Measurements from ENCODE around the gene PUSL1. TPM values are rescaled to one million over a fixed set of nuclear protein-coding genes. Genes with fewer than 3 reads are reported as not detected.

The PUSL1 gene
- total RNA-seq, 1 donor from 2014 or later = 21.5 TPM

- peaks cover 4% of the 10 kb centered on the region for H3K4me1 Mint-ChIP-seq (ENCODE audit: unreplicated experiment)
- H3K4me3 Mint-ChIP-seq (ENCODE audit: unreplicated experiment) = no peak overlapping the region
- H3K27me3 Mint-ChIP-seq (ENCODE audit: unreplicated experiment) = no peaks in the 10 kb centered on the region
- DNase-seq (ENCODE audit: extremely low spot score, unreplicated experiment) = no peak
- TF ChIP-seq, protein P1, sequence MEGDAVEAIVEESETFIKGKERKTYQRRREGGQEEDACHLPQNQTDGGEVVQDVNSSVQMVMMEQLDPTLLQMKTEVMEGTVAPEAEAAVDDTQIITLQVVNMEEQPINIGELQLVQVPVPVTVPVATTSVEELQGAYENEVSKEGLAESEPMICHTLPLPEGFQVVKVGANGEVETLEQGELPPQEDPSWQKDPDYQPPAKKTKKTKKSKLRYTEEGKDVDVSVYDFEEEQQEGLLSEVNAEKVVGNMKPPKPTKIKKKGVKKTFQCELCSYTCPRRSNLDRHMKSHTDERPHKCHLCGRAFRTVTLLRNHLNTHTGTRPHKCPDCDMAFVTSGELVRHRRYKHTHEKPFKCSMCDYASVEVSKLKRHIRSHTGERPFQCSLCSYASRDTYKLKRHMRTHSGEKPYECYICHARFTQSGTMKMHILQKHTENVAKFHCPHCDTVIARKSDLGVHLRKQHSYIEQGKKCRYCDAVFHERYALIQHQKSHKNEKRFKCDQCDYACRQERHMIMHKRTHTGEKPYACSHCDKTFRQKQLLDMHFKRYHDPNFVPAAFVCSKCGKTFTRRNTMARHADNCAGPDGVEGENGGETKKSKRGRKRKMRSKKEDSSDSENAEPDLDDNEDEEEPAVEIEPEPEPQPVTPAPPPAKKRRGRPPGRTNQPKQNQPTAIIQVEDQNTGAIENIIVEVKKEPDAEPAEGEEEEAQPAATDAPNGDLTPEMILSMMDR (IDR thresholded peaks at IDR 0.05) = no peak
- no peak overlapping the region for H3K27ac Mint-ChIP-seq (ENCODE audit: unreplicated experiment)
- H3K36me3 Mint-ChIP-seq (ENCODE audit: unreplicated experiment) = no peaks in the 10 kb centered on the region
- H3K9me3 Mint-ChIP-seq (ENCODE audit: unreplicated experiment) = no peaks in the 10 kb centered on the region
Observed at GRCh38 chr1:1295154-1295923, 13.1 kb upstream of the PUSL1 start.

DNA sequence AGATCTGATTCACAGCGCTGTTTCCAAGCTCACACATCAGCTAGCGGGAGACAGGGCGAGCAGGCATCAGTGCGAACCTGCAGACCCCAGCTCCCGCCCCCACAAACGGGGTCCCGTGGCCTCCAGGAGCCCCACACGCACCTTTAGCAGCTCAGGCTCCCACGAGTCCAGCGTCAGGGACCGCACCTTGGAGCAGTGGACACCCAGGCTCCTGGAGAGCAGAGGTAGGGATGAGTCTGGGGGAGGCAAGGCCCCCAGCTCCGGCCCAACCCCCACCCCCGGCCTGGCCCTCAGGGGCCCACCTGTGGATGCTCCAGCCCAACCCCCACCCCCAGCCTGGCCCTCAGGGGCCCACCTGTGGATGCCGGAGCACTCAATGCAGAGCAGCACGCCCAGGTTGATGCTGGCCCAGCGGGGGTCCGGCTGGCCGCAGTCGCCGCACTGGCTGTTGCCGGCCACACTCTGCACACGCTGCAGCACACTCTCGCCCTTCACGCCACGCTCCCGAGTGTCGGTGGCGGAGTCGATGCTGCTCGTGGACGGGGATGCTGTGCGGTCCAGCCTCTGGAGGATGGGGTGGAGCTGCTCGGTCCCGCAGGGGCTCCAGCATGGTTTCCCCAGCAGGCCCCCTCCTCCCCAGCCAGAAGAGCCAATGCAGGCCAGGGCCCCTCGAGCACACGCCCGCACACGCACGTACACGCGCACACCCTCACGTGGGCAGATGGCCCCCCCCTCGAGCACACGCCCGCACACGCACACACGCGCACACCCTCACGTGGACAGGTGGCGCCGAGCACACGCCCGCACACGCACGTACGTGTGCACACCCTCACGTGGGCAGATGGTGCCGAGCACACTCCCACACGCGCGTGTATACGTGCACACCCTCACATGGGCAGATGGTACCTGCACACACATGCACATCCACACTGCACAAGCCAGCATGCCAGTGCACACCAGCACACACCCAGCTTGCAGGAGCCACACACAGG, 12.0 kb upstream of the PUSL1 start:
- TF ChIP-seq, protein P1 (IDR thresholded peaks at IDR 0.05) = no peak
- H3K27ac Mint-ChIP-seq (ENCODE audit: unreplicated experiment) = no peak overlapping the region
- no peaks in the 10 kb centered on the region for H3K27me3 Mint-ChIP-seq (ENCODE audit: unreplicated experiment)
- H3K36me3 Mint-ChIP-seq (ENCODE audit: unreplicated experiment) = no peaks in the 10 kb centered on the region
- H3K9me3 Mint-ChIP-seq (ENCODE audit: unreplicated experiment) = no peaks in the 10 kb centered on the region
- DNase-seq (ENCODE audit: extremely low spot score, unreplicated experiment) = no peak
- no peak overlapping the region for H3K4me3 Mint-ChIP-seq (ENCODE audit: unreplicated experiment)
- H3K4me1 Mint-ChIP-seq (ENCODE audit: unreplicated experiment) = peaks cover 3% of the 10 kb centered on the region

DNA sequence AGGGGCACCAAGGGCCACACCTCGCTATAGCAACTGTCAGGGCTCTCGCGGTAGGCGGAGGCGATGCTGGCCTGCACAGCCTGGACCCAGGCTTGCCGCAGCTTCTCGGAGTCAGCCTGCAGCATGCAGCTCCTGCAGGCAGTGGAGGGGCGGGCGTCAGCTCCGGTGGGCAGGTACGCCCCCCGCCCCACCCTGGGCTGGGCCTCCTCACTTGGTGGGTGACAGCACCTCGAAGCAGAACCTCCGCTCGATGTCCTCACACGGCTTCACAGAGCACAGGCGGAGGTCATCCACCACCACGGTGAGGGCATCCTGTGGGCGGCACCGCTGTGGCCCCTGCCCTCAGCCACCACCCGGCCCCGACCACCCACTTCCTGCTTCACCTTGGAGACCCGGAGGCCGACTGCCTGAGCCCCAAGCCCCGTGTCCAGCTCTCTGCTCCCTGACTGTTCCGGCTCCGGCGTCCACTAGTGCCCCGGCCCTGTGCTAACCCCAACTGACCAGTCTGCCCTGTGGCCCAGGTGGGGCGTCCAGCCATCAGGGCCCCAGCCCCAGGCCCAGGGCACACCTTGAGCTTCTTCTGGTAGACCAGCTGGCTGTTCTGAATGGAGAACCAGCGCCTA, 10.5 kb upstream of the PUSL1 start:
- H3K9me3 Mint-ChIP-seq (ENCODE audit: unreplicated experiment) = no peaks in the 10 kb centered on the region
- no peaks in the 10 kb centered on the region for H3K27me3 Mint-ChIP-seq (ENCODE audit: unreplicated experiment)
- H3K27ac Mint-ChIP-seq (ENCODE audit: unreplicated experiment) = no peak overlapping the region
- H3K4me1 Mint-ChIP-seq (ENCODE audit: unreplicated experiment) = no peaks in the 10 kb centered on the region
- DNase-seq (ENCODE audit: extremely low spot score, unreplicated experiment) = no peak
- no peaks in the 10 kb centered on the region for H3K36me3 Mint-ChIP-seq (ENCODE audit: unreplicated experiment)
- TF ChIP-seq, protein P1 (IDR thresholded peaks at IDR 0.05) = no peak
- H3K4me3 Mint-ChIP-seq (ENCODE audit: unreplicated experiment) = no peak overlapping the region

DNA sequence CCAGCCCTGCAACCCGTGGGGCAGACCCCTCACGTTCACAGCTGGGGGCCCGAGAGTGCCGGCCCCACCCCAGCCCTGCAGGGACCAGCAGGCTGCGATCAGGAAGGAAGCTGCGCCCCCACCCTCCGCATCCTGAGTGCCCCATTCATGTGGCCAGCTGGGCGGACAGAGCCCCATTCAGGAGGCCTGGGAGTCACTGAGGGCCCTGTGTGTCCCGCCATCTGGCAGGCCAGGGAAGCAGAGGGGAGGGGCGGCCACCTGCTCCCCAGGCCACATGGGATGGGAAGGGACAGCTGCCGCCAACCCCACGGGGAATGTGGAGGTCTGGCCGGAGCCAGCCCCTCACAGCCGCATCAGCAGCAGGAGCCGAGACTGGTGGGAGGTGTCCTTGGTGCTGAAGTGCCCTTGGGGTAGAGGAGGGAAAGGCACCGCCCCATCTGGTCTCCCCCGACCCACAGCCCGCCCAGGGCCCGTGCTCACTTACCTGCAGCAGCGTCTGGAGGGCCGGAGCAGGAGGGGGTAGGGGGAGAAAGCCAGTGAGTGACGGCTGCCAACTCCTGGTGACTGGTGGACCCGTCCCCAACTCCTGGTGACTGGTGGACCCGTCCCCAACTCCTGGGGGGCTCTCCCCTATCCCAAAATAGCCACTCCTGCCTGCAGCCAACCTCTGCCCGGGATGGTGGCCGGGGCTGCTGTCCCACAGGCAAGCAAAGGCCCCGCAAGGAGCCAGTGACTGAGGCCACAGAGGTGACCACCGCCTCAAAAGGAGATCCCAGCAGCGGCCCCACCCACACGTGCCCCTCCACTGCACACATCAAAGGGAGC, 9.3 kb upstream of the PUSL1 start:
- H3K27ac Mint-ChIP-seq (ENCODE audit: unreplicated experiment) = no peak overlapping the region
- no peaks in the 10 kb centered on the region for H3K9me3 Mint-ChIP-seq (ENCODE audit: unreplicated experiment)
- no peaks in the 10 kb centered on the region for H3K27me3 Mint-ChIP-seq (ENCODE audit: unreplicated experiment)
- no peaks in the 10 kb centered on the region for H3K36me3 Mint-ChIP-seq (ENCODE audit: unreplicated experiment)
- no peak overlapping the region for H3K4me3 Mint-ChIP-seq (ENCODE audit: unreplicated experiment)
- TF ChIP-seq, protein P1 (IDR thresholded peaks at IDR 0.05) = no peak
- H3K4me1 Mint-ChIP-seq (ENCODE audit: unreplicated experiment) = peaks cover 6% of the 10 kb centered on the region
- DNase-seq (ENCODE audit: extremely low spot score, unreplicated experiment) = no peak
